ENCODE results near the gene RUNDC1. TPM values are rescaled to one million over a fixed set of nuclear protein-coding genes. Genes with fewer than 3 reads are reported as not detected.

Gene RUNDC1
- total and polyA plus RNA-seq, 2 of the 8 experiments (the other 6 are each of a cell fraction or from before 2014, with no cell fraction given): 7.9 to 11.9 TPM

DNA sequence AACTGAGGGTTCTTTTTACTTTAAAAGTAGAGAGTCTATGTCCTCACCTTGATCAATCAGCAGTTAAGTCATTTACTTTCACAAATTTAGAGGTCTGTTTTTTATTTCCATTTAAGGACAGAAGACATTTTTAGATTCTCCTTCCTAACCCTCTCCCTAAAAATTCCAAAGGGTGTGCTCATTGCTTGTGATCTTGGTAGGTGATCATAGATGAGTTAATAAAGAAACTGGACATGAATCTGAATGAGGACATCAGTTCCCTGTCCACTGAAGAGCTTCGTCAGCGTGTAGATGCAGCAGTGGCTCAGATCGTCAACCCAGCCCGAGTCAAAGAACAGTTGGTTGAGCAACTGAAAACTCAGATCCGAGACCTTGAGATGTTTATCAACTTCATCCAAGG lies 8.8 kb downstream of the RUNDC1 start:
- H2AK5ac ChIP-seq (ENCODE audit: low read depth, low read length): no peak overlapping the region
- POLR2A ChIA-PET (ENCODE audit: partially characterized antibody): interaction anchor here (7.1 kb wide), 1 partner anchor 8 kb away, joined by 57 read pairs; the partner anchor contains the start of gene RPL27
- WGBS, 2 experiments (ENCODE audit: extremely low coverage in 1 of 2, insufficient coverage in 1 of 2, insufficient read length in 1 of 2, insufficient replicate concordance in 2 of 2, low coverage in 1 of 2, low lambda C conversion rate in 2 of 2, missing lambda C conversion rate in 1 of 2): 93% methylated on average over 5 of the region's 5 CpGs; no CpG with 5 or more reads in 1 of the 2 experiments
- no peak for TF ChIP-seq TBP (IDR thresholded peaks at IDR 0.05; ENCODE audit: low read depth, low read length)
- TF ChIP-seq CHD2 (IDR thresholded peaks at IDR 0.05; ENCODE audit: low read length): no peak
- no peak for TF ChIP-seq EGR1 (IDR thresholded peaks at IDR 0.05; ENCODE audit: borderline replicate concordance, low read depth, low read length)
- TF ChIP-seq YY1 (IDR thresholded peaks at IDR 0.05; ENCODE audit: low read depth, low read length): no peak
- TF ChIP-seq TAF7 (optimal IDR thresholded peaks at IDR 0.05; ENCODE audit: borderline replicate concordance, low read depth, low read length): no peak
- no peak for TF ChIP-seq EZH2 (IDR thresholded peaks at IDR 0.05; ENCODE audit: low read depth, low read length, severe bottlenecking)
- no peak for TF ChIP-seq SIN3A (conservative IDR thresholded peaks at IDR 0.05 in 1 of 2, IDR thresholded peaks at IDR 0.05 in 1 of 2; ENCODE audit: low read depth in 1 of 2, low read length in 2 of 2)
- no peak for TF ChIP-seq CEBPB (IDR thresholded peaks at IDR 0.05; ENCODE audit: low read depth, low read length)
- TF ChIP-seq CTCF (IDR thresholded peaks at IDR 0.05; ENCODE audit: control extremely low read depth in 1 of 3, insufficient read depth in 1 of 3, low read depth in 1 of 3, low read length in 3 of 3): no peak
- TF ChIP-seq GABPA (IDR thresholded peaks at IDR 0.05; ENCODE audit: borderline replicate concordance, insufficient read depth, low read length): no peak
- no peak for TF ChIP-seq SRF (IDR thresholded peaks at IDR 0.05; ENCODE audit: low read depth, low read length)
- no peak for TF ChIP-seq POU5F1 (IDR thresholded peaks at IDR 0.05; ENCODE audit: low read depth, low read length)

More for the DNA sequence above, 8.8 kb downstream of the RUNDC1 start:
- peaks cover 0 to 6% of the 10 kb centered on the region in 2 experiments for H4K20me1 ChIP-seq (replicated peaks in 1 of 2; ENCODE audit: control insufficient read depth in 1 of 2, insufficient read depth in 2 of 2, low read length in 2 of 2)
- H2BK12ac ChIP-seq (ENCODE audit: low read depth, low read length): no peak overlapping the region
- H3K4me3 ChIP-seq (ENCODE audit: extremely low read depth in 1 of 4, insufficient read depth in 2 of 4, low read depth in 3 of 4, low read length in 4 of 4): no peak overlapping the region
- no peaks in the 10 kb centered on the region for H3K27me3 ChIP-seq (replicated peaks in 1 of 4; ENCODE audit: control insufficient read depth in 3 of 4, extremely low read depth in 1 of 4, insufficient read depth in 3 of 4, low read length in 3 of 4)
- no peak overlapping the region for H3K23ac ChIP-seq (ENCODE audit: insufficient read length)
- no peak for FAIRE-seq
- H4K8ac ChIP-seq (ENCODE audit: extremely low read depth, insufficient read depth, low read length): no peak overlapping the region
- H3K4ac ChIP-seq (replicated peaks; ENCODE audit: insufficient read length, low read depth, low read length): no peak overlapping the region
- H3K4me1 ChIP-seq (replicated peaks in 1 of 4; ENCODE audit: control insufficient read depth in 3 of 4, insufficient read depth in 4 of 4, low read length in 3 of 4): no peaks in the 10 kb centered on the region
- H3K14ac ChIP-seq (ENCODE audit: insufficient read length): no peak overlapping the region
- H3K79me2 ChIP-seq (ENCODE audit: control insufficient read depth in 1 of 2, insufficient read depth in 2 of 2, low read length in 2 of 2): no peaks in the 10 kb centered on the region
- no peaks in the 10 kb centered on the region for H3K9me3 ChIP-seq (ENCODE audit: insufficient read depth in 2 of 2, low read depth in 1 of 2, low read length in 1 of 2)
- H3K23me2 ChIP-seq (ENCODE audit: low read depth, low read length): no peaks in the 10 kb centered on the region
- no peaks in the 10 kb centered on the region for H3K79me1 ChIP-seq (ENCODE audit: low read depth, low read length)
- H3K4me2 ChIP-seq (ENCODE audit: insufficient read depth in 1 of 2, low read depth in 2 of 2, low read length in 2 of 2): no peak overlapping the region
- CTCF ChIA-PET (ENCODE audit: partially characterized antibody): interaction anchor here (3.1 kb wide), 1 partner anchor 9 kb away, joined by 13 read pairs; the partner anchor contains the start of gene RPL27
- H3K9ac ChIP-seq (replicated peaks in 1 of 4; ENCODE audit: extremely low read depth in 1 of 4, low read depth in 3 of 4, low read length in 3 of 4): no peak overlapping the region
- H3K27ac ChIP-seq (ENCODE audit: low read depth, low read length): no peak overlapping the region
- H4K91ac ChIP-seq (replicated peaks; ENCODE audit: insufficient read length, low read length): no peak overlapping the region
- no peak overlapping the region for H2BK20ac ChIP-seq (ENCODE audit: low read length)
- H3K18ac ChIP-seq (ENCODE audit: extremely low read depth, low read length): no peak overlapping the region
- H2BK5ac ChIP-seq (ENCODE audit: low read depth, low read length): no peak overlapping the region
- no peak overlapping the region for H4K5ac ChIP-seq (ENCODE audit: insufficient read length, low read depth, low read length)
- H3K36me3 ChIP-seq (ENCODE audit: control insufficient read depth in 2 of 4, insufficient read depth in 4 of 4, low read length in 3 of 4): peaks cover 19 to 49% (median 38%) of the 10 kb centered on the region in 4 experiments; a peak in 6 of 8 replicates
- H2BK120ac ChIP-seq (replicated peaks; ENCODE audit: low read depth, low read length): no peak overlapping the region
- H2AFZ ChIP-seq (ENCODE audit: low read length): no peak overlapping the region
- no peak overlapping the region for H2BK15ac ChIP-seq (ENCODE audit: low read length)
- DNase-seq (ENCODE audit: low read depth in 1 of 2, low spot score in 2 of 2): no peak
- H3K56ac ChIP-seq (replicated peaks; ENCODE audit: insufficient read length, low read depth, low read length): no peak overlapping the region
